Osteocyte (in vitro differentiated cells): ENCODE results near the gene FRAS1. TPM values are rescaled to one million over a fixed set of nuclear protein-coding genes. Genes with fewer than 3 reads are reported as not detected.

ENCODE experiments used
- DNase-seq: peaks from one replicate; pipeline ENCODE4 v3.0.0; 2021; ENCODE audit warnings: mixed read lengths; ENCODE audit not compliant: unreplicated experiment; ENCODE audit errors: extremely low spot score
- H3K27ac Mint-ChIP-seq: one replicate; pipeline ENCODE4 v1.8.0; 2021; ENCODE audit warnings: mild to moderate bottlenecking, mixed read lengths; ENCODE audit not compliant: unreplicated experiment
- H3K27me3 Mint-ChIP-seq: one replicate; pipeline ENCODE4 v1.8.0; 2021; ENCODE audit warnings: mixed read lengths; ENCODE audit not compliant: unreplicated experiment
- H3K36me3 Mint-ChIP-seq: one replicate; pipeline ENCODE4 v1.8.0; 2021; ENCODE audit warnings: mixed read lengths; ENCODE audit not compliant: unreplicated experiment
- H3K4me1 Mint-ChIP-seq: one replicate; pipeline ENCODE4 v1.8.0; 2021; ENCODE audit warnings: mixed read lengths; ENCODE audit not compliant: unreplicated experiment
- H3K4me3 Mint-ChIP-seq: one replicate; pipeline ENCODE4 v1.8.0; 2021; ENCODE audit warnings: mild to moderate bottlenecking, moderate library complexity, mixed read lengths; ENCODE audit not compliant: unreplicated experiment
- H3K9me3 Mint-ChIP-seq: one replicate; pipeline ENCODE4 v1.8.0; 2021; ENCODE audit warnings: mixed read lengths; ENCODE audit not compliant: unreplicated experiment
- total RNA-seq: library from RNA; stranded (reverse); gene quantifications from 2 replicates; pipeline ENCODE4 v1.2.1, GENCODE V29; 2021
- TF ChIP-seq, protein P1 (sequence below): fragments of 200-600 bp; sonication (generic); IDR thresholded peaks from 2 replicates; pipeline ENCODE4 v1.5.0; 2021; ENCODE audit warnings: antibody characterized with exemption, mild to moderate bottlenecking, moderate library complexity

FRAS1 gene
- total RNA-seq, 1 donor from 2014 or later = 0.89 TPM

DNA sequence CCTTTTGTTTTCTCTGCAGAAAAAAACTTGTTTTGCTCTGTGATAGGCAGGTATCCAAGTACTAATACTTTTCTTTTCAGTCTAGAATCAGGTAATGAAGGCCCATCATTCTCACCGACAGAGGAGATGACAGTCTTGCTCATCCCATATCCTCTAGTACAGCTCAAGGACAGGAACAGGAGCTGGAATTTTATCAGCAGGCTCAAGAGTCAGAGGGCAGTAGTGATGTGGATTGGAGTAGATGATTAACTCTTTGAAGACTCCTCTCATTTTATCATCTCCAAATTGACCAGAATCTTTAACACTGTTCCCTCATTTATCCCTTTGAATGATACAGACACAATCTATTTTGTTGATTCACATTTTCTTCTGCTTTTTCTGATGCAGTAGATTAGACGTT is 162.7 kb downstream of the FRAS1 start:
- TF ChIP-seq, protein P1, sequence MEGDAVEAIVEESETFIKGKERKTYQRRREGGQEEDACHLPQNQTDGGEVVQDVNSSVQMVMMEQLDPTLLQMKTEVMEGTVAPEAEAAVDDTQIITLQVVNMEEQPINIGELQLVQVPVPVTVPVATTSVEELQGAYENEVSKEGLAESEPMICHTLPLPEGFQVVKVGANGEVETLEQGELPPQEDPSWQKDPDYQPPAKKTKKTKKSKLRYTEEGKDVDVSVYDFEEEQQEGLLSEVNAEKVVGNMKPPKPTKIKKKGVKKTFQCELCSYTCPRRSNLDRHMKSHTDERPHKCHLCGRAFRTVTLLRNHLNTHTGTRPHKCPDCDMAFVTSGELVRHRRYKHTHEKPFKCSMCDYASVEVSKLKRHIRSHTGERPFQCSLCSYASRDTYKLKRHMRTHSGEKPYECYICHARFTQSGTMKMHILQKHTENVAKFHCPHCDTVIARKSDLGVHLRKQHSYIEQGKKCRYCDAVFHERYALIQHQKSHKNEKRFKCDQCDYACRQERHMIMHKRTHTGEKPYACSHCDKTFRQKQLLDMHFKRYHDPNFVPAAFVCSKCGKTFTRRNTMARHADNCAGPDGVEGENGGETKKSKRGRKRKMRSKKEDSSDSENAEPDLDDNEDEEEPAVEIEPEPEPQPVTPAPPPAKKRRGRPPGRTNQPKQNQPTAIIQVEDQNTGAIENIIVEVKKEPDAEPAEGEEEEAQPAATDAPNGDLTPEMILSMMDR = no peak
- Mint-ChIP-seq H3K27ac (no peak overlapping the region), H3K4me1 (no peaks in the 10 kb centered on the region), H3K27me3 (no peaks in the 10 kb centered on the region), H3K9me3 (no peaks in the 10 kb centered on the region), H3K4me3 (no peak overlapping the region), H3K36me3 (no peaks in the 10 kb centered on the region)
- no peak for DNase-seq

- H3K4me1 Mint-ChIP-seq = no peaks in the 10 kb centered on the region
- no peaks in the 10 kb centered on the region for H3K27me3 Mint-ChIP-seq
- H3K36me3 Mint-ChIP-seq = no peaks in the 10 kb centered on the region
- no peak overlapping the region for H3K27ac Mint-ChIP-seq
- TF ChIP-seq, protein P1 = no peak
- no peak for DNase-seq
- H3K4me3 Mint-ChIP-seq = no peak overlapping the region
- no peaks in the 10 kb centered on the region for H3K9me3 Mint-ChIP-seq
These were observed 163.2 kb downstream of the FRAS1 start for GRCh38 chr4:78220283-78220682.

GRCh38 chr4:78222575-78223186 is 165.6 kb downstream of the FRAS1 start:
- no peaks in the 10 kb centered on the region for H3K36me3 Mint-ChIP-seq
- peaks cover 6% of the 10 kb centered on the region for H3K9me3 Mint-ChIP-seq
- TF ChIP-seq, protein P1 = no peak
- DNase-seq = no peak
- H3K27ac Mint-ChIP-seq = no peak overlapping the region
- H3K4me1 Mint-ChIP-seq = no peaks in the 10 kb centered on the region
- no peaks in the 10 kb centered on the region for H3K27me3 Mint-ChIP-seq
- no peak overlapping the region for H3K4me3 Mint-ChIP-seq

DNA sequence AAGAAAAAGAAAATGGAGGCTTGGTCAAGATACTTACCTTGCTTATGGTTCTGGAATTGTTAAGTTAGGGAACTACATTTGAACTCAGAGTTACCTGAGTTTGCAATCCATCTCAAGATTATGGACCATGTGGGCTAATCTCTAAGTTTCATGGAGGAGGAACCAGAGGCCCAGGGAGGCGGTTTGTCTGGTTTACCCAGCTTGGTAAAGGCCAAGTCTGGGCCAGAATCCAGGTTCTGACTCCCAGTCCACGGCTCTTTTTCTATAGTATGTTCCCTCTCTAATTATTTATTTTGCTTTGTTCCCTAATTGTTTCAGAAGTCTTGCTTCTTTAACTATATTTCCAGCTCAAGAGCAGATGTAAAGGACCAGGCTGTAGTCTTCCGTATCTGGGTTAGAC is 168.1 kb downstream of the FRAS1 start:
- peaks cover 6% of the 10 kb centered on the region for H3K9me3 Mint-ChIP-seq
- no peak overlapping the region for H3K4me3 Mint-ChIP-seq
- no peaks in the 10 kb centered on the region for H3K36me3 Mint-ChIP-seq
- TF ChIP-seq, protein P1 = no peak
- no peaks in the 10 kb centered on the region for H3K4me1 Mint-ChIP-seq
- DNase-seq = no peak
- H3K27me3 Mint-ChIP-seq = no peaks in the 10 kb centered on the region
- no peak overlapping the region for H3K27ac Mint-ChIP-seq

GRCh38 chr4:78226279-78226678 is 169.2 kb downstream of the FRAS1 start:
- H3K4me1 Mint-ChIP-seq = no peaks in the 10 kb centered on the region
- no peak overlapping the region for H3K4me3 Mint-ChIP-seq
- TF ChIP-seq, protein P1 = no peak
- H3K36me3 Mint-ChIP-seq = no peaks in the 10 kb centered on the region
- H3K27ac Mint-ChIP-seq = no peak overlapping the region
- DNase-seq = no peak
- no peaks in the 10 kb centered on the region for H3K27me3 Mint-ChIP-seq
- peaks cover 6% of the 10 kb centered on the region for H3K9me3 Mint-ChIP-seq
